Measurements from ENCODE around the gene GKAP1. TPM values are rescaled to one million over a fixed set of nuclear protein-coding genes. Genes with fewer than 3 reads are reported as not detected.

The GKAP1 gene
- total RNA-seq, 2 donors from 2014 or later = 3.8 to 6.2 TPM

DNA sequence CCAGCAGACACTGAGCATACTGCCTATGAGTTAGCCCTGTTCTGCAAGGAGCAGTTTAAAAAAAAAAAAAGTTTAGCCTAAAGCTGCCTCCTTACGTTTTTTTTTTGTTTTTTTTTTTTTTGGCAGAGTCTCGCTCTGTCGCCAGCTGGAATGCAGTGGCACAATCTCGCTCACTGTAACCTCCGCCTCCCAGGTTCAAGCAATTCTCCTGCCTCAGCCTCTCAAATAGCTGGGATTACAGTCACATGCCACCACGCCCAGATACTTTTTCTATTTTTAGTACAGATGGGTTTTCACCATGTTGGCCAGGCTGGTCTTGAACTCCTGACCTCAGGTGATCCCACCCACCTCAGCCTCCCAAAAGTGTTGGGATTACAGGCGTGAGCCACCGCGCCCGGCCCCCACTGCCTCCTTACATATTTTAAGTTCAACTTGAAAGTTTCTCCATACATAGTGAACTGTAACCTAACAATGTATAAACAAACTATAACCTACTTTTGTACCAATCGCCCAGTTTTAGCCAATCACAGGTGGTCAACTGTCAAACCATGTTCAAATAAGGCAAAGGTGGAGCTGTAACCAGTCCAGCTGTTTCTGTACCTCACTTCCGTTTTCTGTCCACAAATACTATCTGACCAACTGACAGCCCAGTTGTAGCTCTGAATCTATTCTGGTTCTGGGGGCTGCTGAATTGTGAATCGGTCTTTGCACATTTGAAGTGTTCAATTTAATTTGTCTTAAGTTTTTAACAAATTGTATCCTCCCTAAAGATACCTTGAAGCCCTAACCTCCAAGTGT, 17.1 kb downstream of the GKAP1 start:
- no peaks in the 10 kb centered on the region for H3K27me3 ChIP-seq (replicated peaks; ENCODE audit: insufficient read depth)
- TF ChIP-seq, protein P1, sequence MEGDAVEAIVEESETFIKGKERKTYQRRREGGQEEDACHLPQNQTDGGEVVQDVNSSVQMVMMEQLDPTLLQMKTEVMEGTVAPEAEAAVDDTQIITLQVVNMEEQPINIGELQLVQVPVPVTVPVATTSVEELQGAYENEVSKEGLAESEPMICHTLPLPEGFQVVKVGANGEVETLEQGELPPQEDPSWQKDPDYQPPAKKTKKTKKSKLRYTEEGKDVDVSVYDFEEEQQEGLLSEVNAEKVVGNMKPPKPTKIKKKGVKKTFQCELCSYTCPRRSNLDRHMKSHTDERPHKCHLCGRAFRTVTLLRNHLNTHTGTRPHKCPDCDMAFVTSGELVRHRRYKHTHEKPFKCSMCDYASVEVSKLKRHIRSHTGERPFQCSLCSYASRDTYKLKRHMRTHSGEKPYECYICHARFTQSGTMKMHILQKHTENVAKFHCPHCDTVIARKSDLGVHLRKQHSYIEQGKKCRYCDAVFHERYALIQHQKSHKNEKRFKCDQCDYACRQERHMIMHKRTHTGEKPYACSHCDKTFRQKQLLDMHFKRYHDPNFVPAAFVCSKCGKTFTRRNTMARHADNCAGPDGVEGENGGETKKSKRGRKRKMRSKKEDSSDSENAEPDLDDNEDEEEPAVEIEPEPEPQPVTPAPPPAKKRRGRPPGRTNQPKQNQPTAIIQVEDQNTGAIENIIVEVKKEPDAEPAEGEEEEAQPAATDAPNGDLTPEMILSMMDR (IDR thresholded peaks at IDR 0.05) = no peak
- no peaks in the 10 kb centered on the region for H3K4me1 ChIP-seq (ENCODE audit: control insufficient read depth in 1 of 2, low read depth in 2 of 2)
- no peaks in the 10 kb centered on the region for H3K9me3 ChIP-seq
- DNase-seq (ENCODE audit: low spot score) (no peak), ATAC-seq (ENCODE audit: insufficient number of reproducible peaks, low FRiP score, low read depth) (no peak)
- H3K27ac ChIP-seq = no peak overlapping the region
- no peaks in the 10 kb centered on the region for H3K36me3 ChIP-seq
- no peak overlapping the region for H3K4me3 ChIP-seq

- H3K4me3 ChIP-seq = no peak overlapping the region
- no peaks in the 10 kb centered on the region for H3K36me3 ChIP-seq
- no peak for ATAC-seq (ENCODE audit: insufficient number of reproducible peaks, low FRiP score, low read depth)
Observed at GRCh38 chr9:83794051-83794450, 23.5 kb downstream of the GKAP1 start.

GRCh38 chr9:83792746-83793145, 24.8 kb downstream of the GKAP1 start:
- Histone ChIP-seq H3K4me3 (no peak overlapping the region), H3K27ac (no peak overlapping the region), H3K9me3 (no peaks in the 10 kb centered on the region), H3K36me3 (no peaks in the 10 kb centered on the region), H3K27me3 (replicated peaks; ENCODE audit: insufficient read depth) (no peaks in the 10 kb centered on the region), H3K4me1 (ENCODE audit: control insufficient read depth in 1 of 2, low read depth in 2 of 2) (no peaks in the 10 kb centered on the region)
- no peak for DNase-seq (ENCODE audit: low spot score)
- TF ChIP-seq, protein P1 (IDR thresholded peaks at IDR 0.05) = no peak
- ATAC-seq (ENCODE audit: insufficient number of reproducible peaks, low FRiP score, low read depth) = no peak

More at GRCh38 chr9:83794051-83794450, 23.5 kb downstream of the GKAP1 start:
- Histone ChIP-seq H3K27ac (no peak overlapping the region), H3K9me3 (no peaks in the 10 kb centered on the region), H3K4me1 (ENCODE audit: control insufficient read depth in 1 of 2, low read depth in 2 of 2) (no peaks in the 10 kb centered on the region), H3K27me3 (replicated peaks; ENCODE audit: insufficient read depth) (no peaks in the 10 kb centered on the region)
- TF ChIP-seq, protein P1 (IDR thresholded peaks at IDR 0.05) = no peak
- DNase-seq (ENCODE audit: low spot score) = no peak

DNA sequence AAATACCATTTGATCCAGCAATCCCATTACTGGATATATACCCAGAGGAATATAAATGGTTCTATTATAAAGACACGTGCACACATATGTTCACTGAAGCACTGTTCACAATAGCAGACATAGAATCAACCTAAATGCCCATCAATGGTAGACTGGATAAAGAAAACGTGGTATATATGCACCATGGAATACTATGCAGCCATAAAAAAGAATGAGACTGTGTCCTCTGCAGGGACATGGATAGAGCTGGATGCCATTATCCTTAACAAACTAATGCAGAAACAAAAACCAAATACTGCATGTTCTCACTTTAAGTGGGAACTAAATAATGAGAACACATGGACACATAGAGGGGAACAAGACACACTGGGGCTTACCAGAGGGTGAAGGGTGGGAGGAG, 39.4 kb downstream of the GKAP1 start:
- TF ChIP-seq, protein P1 (IDR thresholded peaks at IDR 0.05) = no peak
- DNase-seq (ENCODE audit: low spot score) = no peak

DNA sequence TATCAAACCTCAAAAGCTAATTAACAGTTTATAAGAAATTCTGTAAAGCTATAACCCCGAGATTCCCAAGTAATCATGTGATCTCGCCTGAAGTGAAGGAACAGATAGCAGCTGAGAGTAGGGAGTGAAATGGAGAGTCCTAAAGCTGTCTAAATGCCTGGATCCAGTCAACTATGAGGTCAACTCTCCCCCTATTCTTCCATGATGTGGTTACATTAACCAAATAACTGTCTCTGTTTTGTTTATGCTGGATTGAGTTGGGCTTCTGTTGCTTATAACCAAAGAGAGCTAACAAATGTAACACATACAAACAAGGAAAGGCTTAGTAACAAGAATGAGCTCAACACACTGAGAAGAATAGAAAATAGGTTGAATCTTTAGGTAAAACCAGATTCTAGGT, 41.6 kb downstream of the GKAP1 start:
- DNase-seq (ENCODE audit: low spot score) = no peak
- Histone ChIP-seq H3K27me3 (replicated peaks; ENCODE audit: insufficient read depth) (no peaks in the 10 kb centered on the region), H3K27ac (no peak overlapping the region), H3K4me1 (ENCODE audit: control insufficient read depth in 1 of 2, low read depth in 2 of 2) (no peaks in the 10 kb centered on the region), H3K9me3 (no peaks in the 10 kb centered on the region), H3K36me3 (no peaks in the 10 kb centered on the region), H3K4me3 (no peak overlapping the region)
- no peak for ATAC-seq (ENCODE audit: insufficient number of reproducible peaks, low FRiP score, low read depth)
- TF ChIP-seq, protein P1 (IDR thresholded peaks at IDR 0.05) = no peak

More for the DNA sequence above, 39.4 kb downstream of the GKAP1 start:
- H3K27ac ChIP-seq = no peak overlapping the region
- H3K27me3 ChIP-seq (replicated peaks; ENCODE audit: insufficient read depth) = no peaks in the 10 kb centered on the region
- H3K4me1 ChIP-seq (ENCODE audit: control insufficient read depth in 1 of 2, low read depth in 2 of 2) = no peaks in the 10 kb centered on the region
- no peaks in the 10 kb centered on the region for H3K36me3 ChIP-seq
- ATAC-seq (ENCODE audit: insufficient number of reproducible peaks, low FRiP score, low read depth) = no peak
- H3K4me3 ChIP-seq = no peak overlapping the region
- H3K9me3 ChIP-seq = no peaks in the 10 kb centered on the region
